ENCODE measurements around the gene BOD1L1. TPM values are rescaled to one million over a fixed set of nuclear protein-coding genes. Genes with fewer than 3 reads are reported as not detected.
A peak's percentile ranks its signal among the peaks of the same experiment; 100 is the strongest.

The BOD1L1 gene
- polyA plus RNA-seq, 1 donor from 2014 or later: 43.3 TPM

- Histone ChIP-seq H4K20me1 (ENCODE audit: insufficient read depth) (no peaks in the 10 kb centered on the region), H3K4me2 (ENCODE audit: low read length) (no peak overlapping the region), H3K36me3 (ENCODE audit: insufficient read depth, low read length) (no peaks in the 10 kb centered on the region), H3K27me3 (ENCODE audit: insufficient read depth, low read depth, low read length) (peaks cover 85% of the 10 kb centered on the region), H2AFZ (ENCODE audit: low read depth, low read length) (no peak overlapping the region), H3F3A (ENCODE audit: insufficient read depth, low read length, poor library complexity, severe bottlenecking) (peaks cover 5% of the 10 kb centered on the region), H3K79me2 (replicated peaks; ENCODE audit: insufficient read depth, low read length) (no peaks in the 10 kb centered on the region), H3K4me3 (ENCODE audit: low read length) (peak overlapping the region; percentile 32), H3K27ac (ENCODE audit: low read length) (no peak overlapping the region), H3K9me2 (ENCODE audit: insufficient read depth, low read length) (no peaks in the 10 kb centered on the region), H3K9ac (ENCODE audit: low read length) (no peak overlapping the region), H3K9me3 (ENCODE audit: low read length) (peaks cover 17% of the 10 kb centered on the region)
- TF ChIP-seq SMC3 (conservative IDR thresholded peaks at IDR 0.05; ENCODE audit: poor library complexity) (no peak), EZH2 (IDR thresholded peaks at IDR 0.05; ENCODE audit: borderline replicate concordance, insufficient read depth, low read length, poor library complexity, severe bottlenecking) (peak; percentile 91)
These were observed 105.0 kb downstream of the BOD1L1 start for GRCh38 chr4:13522282-13523104.

GRCh38 chr4:13521047-13521446 is 106.5 kb downstream of the BOD1L1 start:
- Histone ChIP-seq H3K9me2 (ENCODE audit: insufficient read depth, low read length) (no peaks in the 10 kb centered on the region), H3K27me3 (ENCODE audit: insufficient read depth, low read depth, low read length) (peaks cover 83% of the 10 kb centered on the region), H3F3A (ENCODE audit: insufficient read depth, low read length, poor library complexity, severe bottlenecking) (peaks cover 5% of the 10 kb centered on the region), H2AFZ (ENCODE audit: low read depth, low read length) (no peak overlapping the region), H3K4me3 (ENCODE audit: low read length) (no peak overlapping the region), H3K27ac (ENCODE audit: low read length) (no peak overlapping the region), H3K9ac (ENCODE audit: low read length) (no peak overlapping the region), H3K4me2 (ENCODE audit: low read length) (no peak overlapping the region), H3K9me3 (ENCODE audit: low read length) (peaks cover 17% of the 10 kb centered on the region), H3K36me3 (ENCODE audit: insufficient read depth, low read length) (no peaks in the 10 kb centered on the region), H4K20me1 (ENCODE audit: insufficient read depth) (no peaks in the 10 kb centered on the region), H3K79me2 (replicated peaks; ENCODE audit: insufficient read depth, low read length) (no peaks in the 10 kb centered on the region)
- no peak for TF ChIP-seq RAD21 (conservative IDR thresholded peaks at IDR 0.05)

Small RNA genes within 50 kb of the gene (small RNA-seq; reads per million reads assigned to genes)
- 0 to 5.7 (median 0) reads per million in 3 experiments for gene MIR5091

Other genes with a start within 250 kb of the BOD1L1 start
- 60.5 and 60.7 TPM in 2 replicates for gene RAB28, start 143.4 kb downstream of the BOD1L1 start, polyA plus RNA-seq
- gene NKX3-2, start 83.2 kb downstream of the BOD1L1 start, polyA plus RNA-seq: not detected in 2 replicates

Data from neural cell (in vitro differentiated cells).